Liver (tissue), 2 donors: ENCODE results near the gene RBM15.

Experiments
- EGR1 ChIP-seq, 2 donors: IDR thresholded peaks; 2 replicates each; pipeline ENCODE4 v1.6.1; 2016 to 2018; ENCODE audit warnings: antibody characterized with exemption in 2 of 2, low read depth in 2 of 2
- RAD21 ChIP-seq, 2 donors: IDR thresholded peaks; 2 replicates each; pipeline ENCODE4 v1.6.1; 2016; ENCODE audit warnings: antibody characterized with exemption in 2 of 2, mild to moderate bottlenecking in 2 of 2
- donor health status: healthy.

- no peak for TF ChIP-seq RAD21 (IDR thresholded peaks at IDR 0.05)
- no peak for TF ChIP-seq EGR1 (IDR thresholded peaks at IDR 0.05; ENCODE audit: low read depth in 2 of 2)
Observed at GRCh38 chr1:110293601-110294104, 45.5 kb upstream of the RBM15 start.
